AG04450 (cell line): Measurements from ENCODE around the gene FAM219A. TPM values are rescaled to one million over a fixed set of nuclear protein-coding genes. Genes with fewer than 3 reads are reported as not detected.

Source experiments
- CTCF ChIA-PET: fragments of 300-600, 350-600 bp; formaldehyde crosslinking; extraction: SDS; loops from one replicate; lab custom pipeline; 2022; ENCODE audit warnings: antibody characterized with exemption, inconsistent platforms; lab: Charles Lee
- POLR2A ChIA-PET: fragments of 350-600 bp; formaldehyde crosslinking; extraction: SDS; loops from one replicate; lab custom pipeline; 2021; ENCODE audit warnings: antibody characterized with exemption, inconsistent platforms; lab: Yijun Ruan, JAX
- DNase-seq: peaks from one replicate; pipeline ENCODE4 v3.0.0-alpha.2; 2011; ENCODE audit warnings: low read depth, low spot score
- H3K27ac ChIP-seq: one replicate; pipeline ENCODE4 v1.5.1; 2012; ENCODE audit warnings: low read depth, low read length, control low read depth
- H3K27me3 ChIP-seq: one replicate; pipeline ENCODE4 v1.6.0; 2012; ENCODE audit warnings: low read length; ENCODE audit not compliant: control insufficient read depth, insufficient read depth
- H3K4me3 ChIP-seq: 2 replicates; pipeline ENCODE4 v1.5.1; 2011; ENCODE audit warnings: mild to moderate bottlenecking, low read depth, low read length, control low read depth
- H3K9me3 ChIP-seq: 2 replicates; pipeline ENCODE4 v1.5.1; 2012; ENCODE audit warnings: low read length; ENCODE audit not compliant: control insufficient read depth, insufficient read depth
- CTCF ChIP-seq: IDR thresholded peaks from 2 replicates; pipeline ENCODE4 v1.5.1; 2011; ENCODE audit warnings: low read depth, low read length, control low read depth, inconsistent platforms
- polyA minus RNA-seq: library from RNA; depleted of rRNA, polyadenylated mRNA; stranded (reverse); fragments of >200 nt; gene quantifications from 2 replicates; pipeline ENCODE4 v1.2.3, GENCODE V29; 2011; rRNA and poly(A)+ RNA removed
- polyA plus RNA-seq: library from polyadenylated mRNA; depleted of rRNA; stranded (reverse); fragments of >200 nt; gene quantifications from 2 replicates; pipeline ENCODE4 v1.2.3, GENCODE V29; 2011; rRNA removed

Gene FAM219A
- polyA plus RNA-seq (8.0 and 9.8 TPM in 2 replicates), polyA minus RNA-seq (9.6 and 10.6 TPM in 2 replicates)

- CTCF ChIA-PET: interaction anchor here (1.2 to 2.1 kb wide), 2 partner anchors 11 to 55 kb away, joined by 4 to 7 read pairs; no protein-coding TSS in a partner anchor
- POLR2A ChIA-PET: interaction anchor here (0.5 to 0.6 kb wide), 2 partner anchors 12 to 13 kb away, joined by 3 to 5 read pairs; no protein-coding TSS in a partner anchor
- Histone ChIP-seq H3K4me3 (peak within 1 kb of the TSS; percentile 85), H3K9me3 (no peaks in the 10 kb centered on the region; the same call in 1 of the 2 replicates), H3K27me3 (peaks cover 9% of the 10 kb centered on the region), H3K27ac (peak within 1 kb of the TSS; percentile 68)
- DNase-seq: peak; percentile 95
- TF ChIP-seq CTCF: no peak
Observed at GRCh38 chr9:34458013-34458958, at the start of gene FAM219A, which contains the start of gene DNAI1. TSS of gene FAM219A (minus strand) at chr9:34458570. CDS start at chr9:34458263, 307 bp downstream. TSS of gene DNAI1 (plus strand) at chr9:34458805. CDS start at chr9:34459006, 201 bp downstream.

- no peak for DNase-seq
- no peaks in the 10 kb centered on the region for H3K9me3 ChIP-seq
- H3K27me3 ChIP-seq: peaks cover 55% of the 10 kb centered on the region
- no peak overlapping the region for H3K27ac ChIP-seq
- POLR2A ChIA-PET: no interaction called here
- no peak overlapping the region for H3K4me3 ChIP-seq
- no peak for TF ChIP-seq CTCF
- CTCF ChIA-PET: no interaction called here
Observed at GRCh38 chr9:34507966-34508365, 49.6 kb upstream of the FAM219A start.

GRCh38 chr9:34507556-34507955 is 49.2 kb upstream of the FAM219A start:
- Histone ChIP-seq H3K4me3 (no peak overlapping the region), H3K27me3 (peaks cover 55% of the 10 kb centered on the region), H3K9me3 (no peaks in the 10 kb centered on the region), H3K27ac (no peak overlapping the region)
- ChIA-PET POLR2A (no interaction called here), CTCF (no interaction called here)
- TF ChIP-seq CTCF: no peak
- no peak for DNase-seq

GRCh38 chr9:34506623-34507022 is 48.3 kb upstream of the FAM219A start:
- TF ChIP-seq CTCF: no peak
- CTCF ChIA-PET: no interaction called here
- POLR2A ChIA-PET: no interaction called here
- DNase-seq: no peak
- peaks cover 54% of the 10 kb centered on the region for H3K27me3 ChIP-seq
- H3K9me3 ChIP-seq: no peaks in the 10 kb centered on the region
- no peak overlapping the region for H3K4me3 ChIP-seq
- no peak overlapping the region for H3K27ac ChIP-seq
